A549 (cell line): ENCODE data around the gene PTOV1. TPM values are rescaled to one million over a fixed set of nuclear protein-coding genes. Genes with fewer than 3 reads are reported as not detected.
A peak's percentile ranks its signal among the peaks of the same experiment; 100 is the strongest.

Experiments
- ATAC-seq, 2 experiments: fragments of 200-7000 bp in 1 of 2; fragments of >200 bp in 1 of 2; cut with Nextera tagmentation in 1 of 2; cut with Tn5 transposase in 1 of 2; 3 replicates each; pipeline versions ENCODE4 v1.8.0 to v1.9.1; 2018 to 2020; ENCODE audit warnings: mild to moderate bottlenecking in 1 of 2, moderate library complexity in 1 of 2
- CTCF ChIA-PET: fragments of 300-600 bp; sonication (Branson Sonifier 250); formaldehyde crosslinking; extraction: SDS; loops from one replicate; lab custom pipeline; 2021; ENCODE audit warnings: antibody characterized with exemption, inconsistent platforms; lab: Yijun Ruan, JAX
- POLR2A ChIA-PET: fragments of 350-600 bp; formaldehyde crosslinking; extraction: SDS; loops from one replicate; lab custom pipeline; 2021; ENCODE audit warnings: antibody characterized with exemption, inconsistent platforms; lab: Yijun Ruan, JAX
- DNase-seq, 2 experiments: peaks; one replicate each; pipeline versions ENCODE4 v3.0.0 to v3.0.0-alpha.2; 2011 to 2016; ENCODE audit warnings: low read depth in 1 of 2, low spot score in 1 of 2
- FAIRE-seq: peaks from 2 replicates; lab custom pipeline; 2011; peaks lifted over from hg19 to GRCh38; lab: Jason Lieb, UNC
- H3K27ac ChIP-seq, 2 experiments: fragments of >200 bp; sonication (Bioruptor Twin); formaldehyde crosslinking; 3 replicates each; pipeline ENCODE4 v1.5.1; 2016 to 2017
- H3K4me1 ChIP-seq: fragments of >200 bp; sonication (Bioruptor Twin); formaldehyde crosslinking; 3 replicates; pipeline ENCODE4 v1.6.1; 2016
- H3K4me2 ChIP-seq: fragments of >200 bp; sonication (Bioruptor Twin); formaldehyde crosslinking; 3 replicates; pipeline ENCODE4 v1.6.1; 2016
- H3K4me3 ChIP-seq: fragments of >200 bp; sonication (Bioruptor Twin); formaldehyde crosslinking; 3 replicates; pipeline ENCODE4 v1.5.1; 2016
- H3K9me3 ChIP-seq: fragments of >200 bp; sonication (Bioruptor Twin); formaldehyde crosslinking; 3 replicates; pipeline ENCODE4 v1.6.1; 2016
- CEBPB ChIP-seq, 2 experiments: fragments of >200 bp in 1 of 2; sonication (Bioruptor Twin) in 1 of 2; formaldehyde crosslinking in 1 of 2; IDR thresholded peaks; 2 replicates each; pipeline ENCODE4 v1.6.1; 2012 to 2016
- CHD4 ChIP-seq: fragments of 200-600 bp; sonication (generic); IDR thresholded peaks from 2 replicates; pipeline ENCODE4 v1.6.1; 2016; ENCODE audit warnings: antibody characterized with exemption, mild to moderate bottlenecking, borderline replicate concordance
- EHF ChIP-seq: fragments of 250-450 bp; sonication (Bioruptor Pico); IDR thresholded peaks from 2 replicates; pipeline ENCODE4 v1.5.0; 2020; ENCODE audit warnings: mild to moderate bottlenecking
- HES2 ChIP-seq: fragments of >200 bp; sonication (Bioruptor Twin); formaldehyde crosslinking; IDR thresholded peaks from 2 replicates; pipeline ENCODE4 v1.6.1; 2016
- HEYL ChIP-seq: fragments of 250-450 bp; sonication (Bioruptor Pico); IDR thresholded peaks from 2 replicates; pipeline ENCODE4 v1.8.0; 2021; ENCODE audit warnings: mild to moderate bottlenecking, moderate library complexity
- HOXB13 ChIP-seq: fragments of 250-450 bp; sonication (Bioruptor Pico); IDR thresholded peaks from 2 replicates; pipeline ENCODE4 v1.5.0; 2020; ENCODE audit warnings: low read depth, mild to moderate bottlenecking, moderate library complexity
- JUN ChIP-seq, 2 experiments: fragments of >200 bp; sonication (Bioruptor Twin); formaldehyde crosslinking; IDR thresholded peaks; 2 replicates in 1 of 2; 3 replicates in 1 of 2; pipeline ENCODE4 v1.6.1; 2016 to 2017
- KDM5A ChIP-seq: fragments of 200-600 bp; sonication (generic); IDR thresholded peaks from 2 replicates; pipeline ENCODE4 v1.6.1; 2016; ENCODE audit warnings: antibody characterized with exemption, mild to moderate bottlenecking
- MAX ChIP-seq: IDR thresholded peaks from 2 replicates; pipeline ENCODE4 v1.6.1; 2012
- NFE2L2 ChIP-seq: fragments of 150-350 bp; conservative IDR thresholded peaks from 2 replicates; pipeline ENCODE4 v1.6.1; 2014; ENCODE audit warnings: low read length
- NPAS2 ChIP-seq: fragments of 250-450 bp; sonication (Bioruptor Pico); IDR thresholded peaks from 2 replicates; pipeline ENCODE4 v1.8.0; 2022; ENCODE audit warnings: mild to moderate bottlenecking, moderate library complexity, borderline replicate concordance
- NR3C1 ChIP-seq: fragments of >200 bp; sonication (Bioruptor Twin); formaldehyde crosslinking; IDR thresholded peaks from 3 replicates; pipeline ENCODE4 v1.6.1; 2017
- POLR2AphosphoS2 ChIP-seq: conservative IDR thresholded peaks from 2 replicates; pipeline ENCODE4 v1.6.1; 2012; ENCODE audit warnings: low read length, improper control_type of control experiment, inconsistent platforms
- REST ChIP-seq: fragments of 200-600 bp; sonication (generic); IDR thresholded peaks from 2 replicates; pipeline ENCODE4 v1.6.1; 2016; ENCODE audit warnings: antibody characterized with exemption, mild to moderate bottlenecking, moderate library complexity
- RFX5 ChIP-seq: fragments of 450-650 bp; IDR thresholded peaks from 2 replicates; pipeline ENCODE4 v1.7.1; 2014; ENCODE audit warnings: antibody characterized with exemption, mild to moderate bottlenecking, moderate library complexity
- RNF2 ChIP-seq: fragments of 200-600 bp; sonication (generic); IDR thresholded peaks from 2 replicates; pipeline ENCODE4 v1.6.1; 2016; ENCODE audit warnings: low read depth, mild to moderate bottlenecking, antibody characterized with exemption, moderate library complexity, borderline replicate concordance
- SMC3 ChIP-seq: fragments of >200 bp; sonication (Bioruptor Twin); formaldehyde crosslinking; IDR thresholded peaks from 3 replicates; pipeline ENCODE4 v1.6.1; 2018; ENCODE audit warnings: inconsistent platforms
- TP53 ChIP-seq: fragments of 250-450 bp; sonication (Bioruptor Pico); IDR thresholded peaks from 2 replicates; pipeline ENCODE4 v1.5.0; 2021; ENCODE audit warnings: mild to moderate bottlenecking, moderate library complexity
- USF2 ChIP-seq: fragments of 450-650 bp; IDR thresholded peaks from 2 replicates; pipeline ENCODE4 v1.6.1; 2014; ENCODE audit warnings: antibody characterized with exemption
- ZC3H11A ChIP-seq: fragments of 450-650 bp; IDR thresholded peaks from 2 replicates; pipeline ENCODE4 v1.6.1; 2014; ENCODE audit warnings: antibody characterized with exemption, mild to moderate bottlenecking
- ZNF302 ChIP-seq: fragments of 250-450 bp; sonication (Bioruptor Pico); IDR thresholded peaks from 2 replicates; pipeline ENCODE4 v1.9.0; 2021; ENCODE audit warnings: inconsistent platforms, mild to moderate bottlenecking, moderate library complexity
- ZSCAN20 ChIP-seq: fragments of 250-450 bp; sonication (Bioruptor Pico); IDR thresholded peaks from 2 replicates; pipeline ENCODE4 v1.8.0; 2022; ENCODE audit warnings: mild to moderate bottlenecking, moderate library complexity
- WGBS: methylation state at CpG from one replicate; pipeline ENCODE4 v1.1.6; 2017; ENCODE audit errors: missing lambda C conversion rate; 5-methylcytosine and 5-hydroxymethylcytosine counted together
- polyA plus RNA-seq, 4 experiments: library from polyadenylated mRNA; depleted of rRNA in 3 of 4; stranded (reverse); fragments of >200 nt; fragmentation: RNase III in 1 of 4; extraction: RNeasy Plus Mini Kit Qiagen cat#74134 plus additional on column Dnase treatment in 1 of 4; gene quantifications; 2 replicates in 3 of 4; 3 replicates in 1 of 4; pipeline ENCODE4 v1.2.3, GENCODE V29; 2011 to 2017

The PTOV1 gene
- polyA plus RNA-seq, 2 of the 4 experiments (the other 2 are of a cell fraction): 27.7 to 147 TPM

GRCh38 chr19:49812997-49813861, 37.7 kb upstream of the PTOV1 start, which contains the start of gene FUZ (continued):
- TF ChIP-seq USF2 (peak; percentile 50; the same call in 1 of the 2 replicates), MAX (peak; percentile 58), ZNF302 (CRISPR knock-in tag) (no peak), TP53 (no peak), KDM5A (0 out of 2 replicates have a peak, but pooled peaks have one; percentile 45), RNF2 (no peak)

- peaks cover 27% of the 10 kb centered on the region for H3K4me1 ChIP-seq
- H3K27ac ChIP-seq: peak overlapping the region in 1 of 2 experiments; percentile 2; a peak in 2 of 6 replicates
- DNase-seq (no peak), ATAC-seq (no peak), FAIRE-seq (no peak)
- WGBS: 61% methylated on average over 1 of the region's 1 CpG
- peak overlapping the region; percentile 54 for H3K4me3 ChIP-seq
- ChIA-PET CTCF (interaction anchor here (1.3 to 1.5 kb wide), 2 partner anchors 13 to 96 kb away, joined by 3 to 4 read pairs; no protein-coding TSS in a partner anchor), POLR2A (interaction anchor here (0.7 to 1.4 kb wide), 2 partner anchors 36 to 137 kb away, joined by 3 to 4 read pairs; partner anchors contain the start of gene PRMT1)
- H3K4me2 ChIP-seq: peak overlapping the region; percentile 88
- no peak for TF ChIP-seq POLR2AphosphoS2
- no peak for TF ChIP-seq MAX
- TF ChIP-seq RFX5: no peak
- TF ChIP-seq EHF (CRISPR knock-in tag): no peak
- no peak for TF ChIP-seq JUN (IDR thresholded peaks at IDR 0.05)
- TF ChIP-seq NR3C1: no peak
- TF ChIP-seq HOXB13 (CRISPR knock-in tag): no peak
- no peak for TF ChIP-seq ZNF302 (CRISPR knock-in tag)
- no peak for TF ChIP-seq CEBPB (IDR thresholded peaks at IDR 0.05)
- TF ChIP-seq CHD4: no peak
- TF ChIP-seq ZSCAN20: no peak
- no peak for TF ChIP-seq NPAS2
- no peak for TF ChIP-seq REST
- no peak for TF ChIP-seq HES2
- TF ChIP-seq NFE2L2: no peak
- no peak for TF ChIP-seq HEYL (CRISPR knock-in tag)
- TF ChIP-seq SMC3: no peak
- TF ChIP-seq ZC3H11A: no peak
- H3K9me3 ChIP-seq: no peaks in the 10 kb centered on the region
These were observed 36.9 kb upstream of the PTOV1 start for GRCh38 chr19:49814010-49814409.
